Stomach (tissue), 4 donors: Measurements from ENCODE around the gene SLC35D1.

Experiments used
- EP300 ChIP-seq: sonication (generic); formaldehyde crosslinking; IDR thresholded peaks from one replicate; pipeline ENCODE4 v1.6.1; 2017; ENCODE audit warnings: antibody characterized with exemption
- POLR2A ChIP-seq, 4 donors: fragments of 450-650 bp; IDR thresholded peaks; one replicate each; pipeline ENCODE4 v1.6.1; 2016; ENCODE audit warnings: antibody characterized with exemption in 4 of 4, control low read depth in 2 of 4, mild to moderate bottlenecking in 1 of 4, moderate library complexity in 1 of 4
- POLR2AphosphoS5 ChIP-seq, 3 donors: sonication (generic); formaldehyde crosslinking; IDR thresholded peaks; one replicate each; pipeline ENCODE4 v1.6.1; 2016; ENCODE audit warnings: antibody characterized with exemption in 3 of 3
- TF ChIP-seq, protein P1 (sequence below), 7 experiments: fragments of 450-650 bp in 4 of 7; fragments of 200-600 bp in 3 of 7; sonication (generic) in 3 of 7; IDR thresholded peaks; one replicate each; pipeline ENCODE4 v1.5.1; 2016 to 2019; ENCODE audit warnings: antibody characterized with exemption in 7 of 7, control low read depth in 2 of 7, mild to moderate bottlenecking in 1 of 7

- no peak for TF ChIP-seq POLR2A (IDR thresholded peaks at IDR 0.05)
- TF ChIP-seq, protein P1, sequence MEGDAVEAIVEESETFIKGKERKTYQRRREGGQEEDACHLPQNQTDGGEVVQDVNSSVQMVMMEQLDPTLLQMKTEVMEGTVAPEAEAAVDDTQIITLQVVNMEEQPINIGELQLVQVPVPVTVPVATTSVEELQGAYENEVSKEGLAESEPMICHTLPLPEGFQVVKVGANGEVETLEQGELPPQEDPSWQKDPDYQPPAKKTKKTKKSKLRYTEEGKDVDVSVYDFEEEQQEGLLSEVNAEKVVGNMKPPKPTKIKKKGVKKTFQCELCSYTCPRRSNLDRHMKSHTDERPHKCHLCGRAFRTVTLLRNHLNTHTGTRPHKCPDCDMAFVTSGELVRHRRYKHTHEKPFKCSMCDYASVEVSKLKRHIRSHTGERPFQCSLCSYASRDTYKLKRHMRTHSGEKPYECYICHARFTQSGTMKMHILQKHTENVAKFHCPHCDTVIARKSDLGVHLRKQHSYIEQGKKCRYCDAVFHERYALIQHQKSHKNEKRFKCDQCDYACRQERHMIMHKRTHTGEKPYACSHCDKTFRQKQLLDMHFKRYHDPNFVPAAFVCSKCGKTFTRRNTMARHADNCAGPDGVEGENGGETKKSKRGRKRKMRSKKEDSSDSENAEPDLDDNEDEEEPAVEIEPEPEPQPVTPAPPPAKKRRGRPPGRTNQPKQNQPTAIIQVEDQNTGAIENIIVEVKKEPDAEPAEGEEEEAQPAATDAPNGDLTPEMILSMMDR (IDR thresholded peaks at IDR 0.05) = no peak
- TF ChIP-seq POLR2AphosphoS5 (IDR thresholded peaks at IDR 0.05) = no peak
- TF ChIP-seq EP300 = no peak
Measured at GRCh38 chr1:67072749-67073148, 18.8 kb upstream of the SLC35D1 start.
